AG04449 (cell line): ENCODE measurements around the gene VRTN.

Source experiments
- CTCF ChIA-PET: fragments of 350-600 bp; formaldehyde crosslinking; extraction: SDS; loops from one replicate; lab custom pipeline; 2021; ENCODE audit warnings: antibody characterized with exemption; lab: Yijun Ruan, JAX
- POLR2A ChIA-PET: fragments of 400-600, 350-600 bp; formaldehyde crosslinking; extraction: SDS; loops from one replicate; lab custom pipeline; 2020; ENCODE audit warnings: antibody characterized with exemption, inconsistent platforms; lab: Yijun Ruan, JAX
- DNase-seq: peaks from one replicate; pipeline ENCODE4 v3.0.0-alpha.2; 2010; ENCODE audit warnings: low read depth, low spot score
- H3K4me3 ChIP-seq: 2 replicates; pipeline ENCODE4 v1.5.1; 2011; ENCODE audit warnings: low read depth, mild to moderate bottlenecking, control low read depth, low read length
- TF ChIP-seq, protein P1 (sequence below): IDR thresholded peaks from one replicate; pipeline ENCODE4 v1.5.1; 2011; ENCODE audit warnings: mild to moderate bottlenecking, moderate library complexity, low read length, control low read depth, inconsistent platforms; ENCODE audit not compliant: insufficient read depth; ENCODE audit errors: missing control alignments

Gene VRTN

DNA sequence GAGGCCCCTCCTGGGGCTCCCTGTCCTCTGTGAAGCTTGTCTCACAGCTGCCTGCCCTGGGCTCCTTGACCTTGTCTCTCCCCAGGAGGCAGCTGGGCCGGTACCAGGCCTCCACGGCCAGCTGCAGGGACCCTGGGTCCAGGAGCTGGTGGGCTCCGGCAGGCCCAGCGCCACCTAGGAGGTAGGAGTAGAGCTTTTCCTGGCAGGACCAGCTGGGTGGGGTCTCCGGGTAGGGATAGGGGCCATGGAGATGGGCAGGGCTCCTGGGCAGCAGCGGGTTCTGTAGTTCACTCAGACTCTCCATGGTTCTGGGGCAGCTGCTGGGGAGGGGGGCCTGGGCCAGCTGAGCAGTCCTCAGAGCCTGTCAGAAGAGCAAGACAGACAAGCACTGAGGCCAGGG is 61.2 kb downstream of the VRTN start:
- H3K4me3 ChIP-seq, result no peak overlapping the region
- no peak for DNase-seq
- CTCF ChIA-PET, result no interaction called here
- TF ChIP-seq, protein P1, sequence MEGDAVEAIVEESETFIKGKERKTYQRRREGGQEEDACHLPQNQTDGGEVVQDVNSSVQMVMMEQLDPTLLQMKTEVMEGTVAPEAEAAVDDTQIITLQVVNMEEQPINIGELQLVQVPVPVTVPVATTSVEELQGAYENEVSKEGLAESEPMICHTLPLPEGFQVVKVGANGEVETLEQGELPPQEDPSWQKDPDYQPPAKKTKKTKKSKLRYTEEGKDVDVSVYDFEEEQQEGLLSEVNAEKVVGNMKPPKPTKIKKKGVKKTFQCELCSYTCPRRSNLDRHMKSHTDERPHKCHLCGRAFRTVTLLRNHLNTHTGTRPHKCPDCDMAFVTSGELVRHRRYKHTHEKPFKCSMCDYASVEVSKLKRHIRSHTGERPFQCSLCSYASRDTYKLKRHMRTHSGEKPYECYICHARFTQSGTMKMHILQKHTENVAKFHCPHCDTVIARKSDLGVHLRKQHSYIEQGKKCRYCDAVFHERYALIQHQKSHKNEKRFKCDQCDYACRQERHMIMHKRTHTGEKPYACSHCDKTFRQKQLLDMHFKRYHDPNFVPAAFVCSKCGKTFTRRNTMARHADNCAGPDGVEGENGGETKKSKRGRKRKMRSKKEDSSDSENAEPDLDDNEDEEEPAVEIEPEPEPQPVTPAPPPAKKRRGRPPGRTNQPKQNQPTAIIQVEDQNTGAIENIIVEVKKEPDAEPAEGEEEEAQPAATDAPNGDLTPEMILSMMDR, result no peak
- POLR2A ChIA-PET, result no interaction called here
